PC-9 (cell line): ENCODE measurements around the gene CHN1. TPM values are rescaled to one million over a fixed set of nuclear protein-coding genes. Genes with fewer than 3 reads are reported as not detected.

ENCODE experiments used
- BruUV-seq: library from RNA; stranded (reverse); fragments of 400-500 nt; replicated peaks from 2 replicates; lab custom pipeline; 2021; lab: Mats Ljungman, UMichigan
- CTCF ChIA-PET: fragments of 300-600 bp; sonication (Branson Sonifier 250); formaldehyde crosslinking; loops from one replicate; lab custom pipeline; 2022; ENCODE audit warnings: antibody characterized with exemption; lab: Charles Lee
- POLR2A ChIA-PET: fragments of 300-600 bp; sonication (Branson Sonifier 250); formaldehyde crosslinking; loops from one replicate; lab custom pipeline; 2022; ENCODE audit warnings: antibody characterized with exemption; ENCODE audit not compliant: unreplicated experiment; lab: Charles Lee
- DNase-seq, 2 experiments: peaks; one replicate each; pipeline versions ENCODE4 v3.0.0 to v3.0.0-alpha.2; 2015 to 2022; ENCODE audit warnings: mixed read lengths in 1 of 2
- H2AFZ ChIP-seq: fragments of 200-600 bp; sonication (generic); 2 replicates; pipeline ENCODE4 v1.8.1; 2017; ENCODE audit warnings: antibody characterized with exemption
- H3F3A ChIP-seq: fragments of 200-600 bp; sonication (generic); 2 replicates; pipeline ENCODE4 v1.8.1; 2017; ENCODE audit warnings: antibody characterized with exemption, mild to moderate bottlenecking, low read depth; ENCODE audit not compliant: insufficient read depth
- H3K27ac ChIP-seq: fragments of 200-600 bp; sonication (generic); 2 replicates; pipeline ENCODE4 v1.6.1; 2016; ENCODE audit warnings: mixed run types
- H3K27me3 ChIP-seq: fragments of 200-600 bp; sonication (generic); 2 replicates; pipeline ENCODE4 v1.6.1; 2016; ENCODE audit warnings: low read depth, mixed run types; ENCODE audit not compliant: insufficient read depth
- H3K36me3 ChIP-seq: fragments of 200-600 bp; sonication (generic); 2 replicates; pipeline ENCODE4 v1.6.1; 2016; ENCODE audit warnings: low read depth, mixed run types
- H3K4me1 ChIP-seq: fragments of 200-600 bp; sonication (generic); replicated peaks from 2 replicates; pipeline ENCODE4 v1.6.1; 2016; ENCODE audit warnings: mixed run types; ENCODE audit not compliant: insufficient read depth
- H3K4me2 ChIP-seq: fragments of 200-600 bp; sonication (generic); 2 replicates; pipeline ENCODE4 v1.6.1; 2017; ENCODE audit warnings: mixed run types
- H3K4me3 ChIP-seq: fragments of 200-600 bp; sonication (generic); 2 replicates; pipeline ENCODE4 v1.6.1; 2016; ENCODE audit warnings: mixed run types
- H3K79me2 ChIP-seq: fragments of 200-600 bp; sonication (generic); 2 replicates; pipeline ENCODE4 v1.6.1; 2017; ENCODE audit warnings: low read depth, mixed run types
- H3K9me2 ChIP-seq: fragments of 200-600 bp; sonication (generic); 2 replicates; pipeline ENCODE4 v1.8.1; 2017; ENCODE audit warnings: mild to moderate bottlenecking; ENCODE audit not compliant: insufficient read depth
- H3K9me3 ChIP-seq: fragments of 200-600 bp; sonication (generic); 2 replicates; pipeline ENCODE4 v1.8.1; 2016; ENCODE audit warnings: low read depth; ENCODE audit not compliant: insufficient read depth
- H4K20me1 ChIP-seq: fragments of 200-600 bp; sonication (generic); 2 replicates; pipeline ENCODE4 v1.8.1; 2017; ENCODE audit not compliant: insufficient read depth
- EZH2 ChIP-seq: fragments of 200-600 bp; sonication (generic); IDR thresholded peaks from 2 replicates; pipeline ENCODE4 v1.8.0; 2017; ENCODE audit warnings: antibody characterized with exemption, low read depth
- intact Hi-C: fragments of 100-400 bp; cut with micrococcal nuclease; formaldehyde crosslinking; loops from one replicate; pipeline ENCODE4 v1.10.0; 2022; ENCODE audit not compliant: unreplicated experiment
- total RNA-seq: library from RNA; stranded (reverse); gene quantifications from 2 replicates; pipeline ENCODE4 v1.2.3, GENCODE V29; 2021
- TF ChIP-seq, protein P1 (sequence below): fragments of 200-600 bp; sonication (generic); conservative IDR thresholded peaks from 2 replicates; pipeline ENCODE4 v1.6.1; 2017; ENCODE audit warnings: mixed run types, antibody characterized with exemption, mild to moderate bottlenecking, moderate library complexity

CHN1 gene
- total RNA-seq, 1 experiment from 2014 or later, result 14.0 TPM

DNA sequence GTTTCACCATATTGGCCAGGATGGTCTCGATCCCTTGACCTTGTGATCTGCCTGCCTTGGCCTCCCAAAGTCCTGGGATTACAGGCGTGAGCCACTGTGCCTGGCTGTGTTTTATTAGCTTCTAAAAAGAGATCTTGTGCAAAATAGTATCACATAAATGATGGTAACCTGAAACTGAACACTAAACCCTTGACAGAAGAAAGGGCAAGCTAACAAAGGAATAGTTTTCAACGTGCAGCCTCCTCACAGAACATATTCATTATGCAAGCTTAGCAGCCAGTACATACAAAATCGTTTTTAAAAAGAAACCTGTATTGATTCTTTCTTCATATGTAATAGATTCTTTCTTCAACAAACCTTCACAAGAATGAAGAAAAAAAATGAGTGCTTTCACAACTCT lies 20.6 kb downstream of the CHN1 start:
- Histone ChIP-seq H3K36me3 (no peaks in the 10 kb centered on the region), H2AFZ (no peak overlapping the region), H4K20me1 (no peaks in the 10 kb centered on the region), H3K4me3 (no peak overlapping the region), H3K4me2 (no peak overlapping the region), H3K79me2 (no peaks in the 10 kb centered on the region), H3F3A (no peaks in the 10 kb centered on the region), H3K27ac (no peak overlapping the region), H3K27me3 (no peaks in the 10 kb centered on the region), H3K9me2 (no peaks in the 10 kb centered on the region), H3K9me3 (no peaks in the 10 kb centered on the region), H3K4me1 (no peaks in the 10 kb centered on the region)
- DNase-seq, result no peak
- intact Hi-C loops, result loop anchor here (10.0 kb wide), 1 partner anchor 410 kb away; no protein-coding TSS in a partner anchor
- BruUV-seq, result no TSS peak
- CTCF ChIA-PET, result interaction anchor here (0.7 to 4.1 kb wide), 4 partner anchors 157 to 287 kb away, joined by 4 to 34 read pairs (median 8); no protein-coding TSS in a partner anchor
- TF ChIP-seq, protein P1, sequence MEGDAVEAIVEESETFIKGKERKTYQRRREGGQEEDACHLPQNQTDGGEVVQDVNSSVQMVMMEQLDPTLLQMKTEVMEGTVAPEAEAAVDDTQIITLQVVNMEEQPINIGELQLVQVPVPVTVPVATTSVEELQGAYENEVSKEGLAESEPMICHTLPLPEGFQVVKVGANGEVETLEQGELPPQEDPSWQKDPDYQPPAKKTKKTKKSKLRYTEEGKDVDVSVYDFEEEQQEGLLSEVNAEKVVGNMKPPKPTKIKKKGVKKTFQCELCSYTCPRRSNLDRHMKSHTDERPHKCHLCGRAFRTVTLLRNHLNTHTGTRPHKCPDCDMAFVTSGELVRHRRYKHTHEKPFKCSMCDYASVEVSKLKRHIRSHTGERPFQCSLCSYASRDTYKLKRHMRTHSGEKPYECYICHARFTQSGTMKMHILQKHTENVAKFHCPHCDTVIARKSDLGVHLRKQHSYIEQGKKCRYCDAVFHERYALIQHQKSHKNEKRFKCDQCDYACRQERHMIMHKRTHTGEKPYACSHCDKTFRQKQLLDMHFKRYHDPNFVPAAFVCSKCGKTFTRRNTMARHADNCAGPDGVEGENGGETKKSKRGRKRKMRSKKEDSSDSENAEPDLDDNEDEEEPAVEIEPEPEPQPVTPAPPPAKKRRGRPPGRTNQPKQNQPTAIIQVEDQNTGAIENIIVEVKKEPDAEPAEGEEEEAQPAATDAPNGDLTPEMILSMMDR, result no peak
- TF ChIP-seq EZH2, result no peak
- POLR2A ChIA-PET, result interaction anchor here (0.7 kb wide), 1 partner anchor 236 kb away, joined by 4 read pairs; no protein-coding TSS in a partner anchor

DNA sequence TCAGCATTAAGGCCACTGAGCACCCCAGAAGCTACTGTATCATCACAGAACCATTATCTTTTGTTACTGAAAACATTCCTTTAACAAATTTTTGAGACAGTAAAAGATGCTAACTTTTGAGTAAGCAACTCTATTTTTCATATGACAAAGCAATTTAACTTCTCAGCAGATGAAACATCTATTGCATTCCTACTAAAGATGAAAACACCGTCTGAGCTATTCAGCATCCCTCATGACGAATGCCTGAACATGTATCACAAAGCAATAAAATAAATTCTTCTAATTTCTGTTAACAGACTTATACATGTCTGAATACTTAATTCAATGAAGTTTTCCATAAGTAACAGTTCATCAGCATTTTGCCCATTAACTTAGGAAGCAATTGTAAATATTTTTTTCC lies 23.9 kb downstream of the CHN1 start:
- POLR2A ChIA-PET, result no interaction called here
- H3K4me1 ChIP-seq, result no peaks in the 10 kb centered on the region
- BruUV-seq, result no TSS peak

DNA sequence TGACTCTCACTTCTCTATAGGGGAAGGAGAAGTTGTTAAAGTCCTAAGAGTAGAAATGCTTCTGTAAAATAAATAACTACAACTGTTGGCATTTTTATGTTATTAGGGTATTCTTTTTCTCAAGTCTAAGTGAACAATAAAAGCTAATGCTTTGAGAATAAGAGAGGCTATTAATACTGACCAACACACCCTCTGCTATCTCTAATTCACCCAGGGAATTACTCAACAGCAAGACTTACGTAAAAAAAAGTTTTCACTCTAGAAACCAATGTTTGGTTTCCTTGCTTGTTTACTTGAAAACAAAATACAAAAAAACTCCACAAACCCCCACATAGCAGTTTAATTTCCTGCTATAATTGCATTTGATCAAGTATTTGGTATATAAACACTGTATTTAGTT lies 25.2 kb downstream of the CHN1 start:
- Histone ChIP-seq H3K4me2 (no peak overlapping the region), H3K27me3 (no peaks in the 10 kb centered on the region), H3K4me1 (no peaks in the 10 kb centered on the region), H2AFZ (no peak overlapping the region), H3K9me2 (no peaks in the 10 kb centered on the region), H3K4me3 (no peak overlapping the region), H3K9me3 (no peaks in the 10 kb centered on the region), H3F3A (no peaks in the 10 kb centered on the region), H4K20me1 (no peaks in the 10 kb centered on the region), H3K27ac (no peak overlapping the region), H3K36me3 (no peaks in the 10 kb centered on the region), H3K79me2 (no peaks in the 10 kb centered on the region)
- CTCF ChIA-PET, result no interaction called here
- intact Hi-C loops, result loop anchor here (10.0 kb wide), 1 partner anchor 405 kb away; no protein-coding TSS in a partner anchor
- no peak for DNase-seq
- no peak for TF ChIP-seq EZH2
- TF ChIP-seq, protein P1, result no peak
- no TSS peak for BruUV-seq
- POLR2A ChIA-PET, result interaction anchor here (0.6 kb wide), 1 partner anchor 23 kb away, joined by 6 read pairs; no protein-coding TSS in a partner anchor

More for the DNA sequence above, 23.9 kb downstream of the CHN1 start:
- no peak overlapping the region for H3K4me3 ChIP-seq
- no peak overlapping the region for H3K4me2 ChIP-seq
- H3K79me2 ChIP-seq, result no peaks in the 10 kb centered on the region
- no peaks in the 10 kb centered on the region for H3F3A ChIP-seq
- intact Hi-C loops, result loop anchor here (10.0 kb wide), 1 partner anchor 407 kb away; no protein-coding TSS in a partner anchor
- no peak overlapping the region for H3K27ac ChIP-seq
- H3K9me3 ChIP-seq, result no peaks in the 10 kb centered on the region
- H3K36me3 ChIP-seq, result no peaks in the 10 kb centered on the region
- H4K20me1 ChIP-seq, result no peaks in the 10 kb centered on the region
- no peaks in the 10 kb centered on the region for H3K9me2 ChIP-seq
- H2AFZ ChIP-seq, result no peak overlapping the region
- TF ChIP-seq, protein P1, result no peak
- no peak for TF ChIP-seq EZH2
- CTCF ChIA-PET, result no interaction called here
- DNase-seq, result no peak
- no peaks in the 10 kb centered on the region for H3K27me3 ChIP-seq
